ENCODE results near the gene WNT9A. TPM values are rescaled to one million over a fixed set of nuclear protein-coding genes. Genes with fewer than 3 reads are reported as not detected.

Gene WNT9A
- total and polyA plus RNA-seq, 4 donors = 2.6 to 8.6 (median 4.9) TPM

- no peaks in the 10 kb centered on the region for H3K27me3 ChIP-seq (ENCODE audit: control insufficient read depth in 3 of 3, insufficient read depth in 3 of 3, low read length in 2 of 3)
- ATAC-seq (ENCODE audit: insufficient read depth, low FRiP score) (no peak), DNase-seq (peak in 1 of 3 donors; percentile 9)
- H3K27ac ChIP-seq (ENCODE audit: low read depth in 1 of 2, low read length in 1 of 2) = no peak overlapping the region
- no peak for TF ChIP-seq CTCF (IDR thresholded peaks at IDR 0.05; ENCODE audit: control extremely low read depth, extremely low read depth)
- H3K36me3 ChIP-seq (ENCODE audit: control insufficient read depth in 4 of 4, insufficient read depth in 4 of 4, low read length in 4 of 4) = no peaks in the 10 kb centered on the region
- no peak overlapping the region for H3K9ac ChIP-seq (ENCODE audit: insufficient read depth in 1 of 2, low read length in 2 of 2)
- H3K4me3 ChIP-seq = no peak overlapping the region
- peaks cover 0 to 9% (median 0%) of the 10 kb centered on the region in 5 donors for H3K4me1 ChIP-seq (ENCODE audit: control insufficient read depth in 5 of 5, insufficient read depth in 5 of 5, low read length in 5 of 5)
- 88 to 92% methylated on average over 9 of the region's 9 CpGs for WGBS, 2 donors
- H3K9me3 ChIP-seq (ENCODE audit: control insufficient read depth in 4 of 4, insufficient read depth in 3 of 4, low read length in 3 of 4) = no peaks in the 10 kb centered on the region
Measured at GRCh38 chr1:227893300-227893948, 54.3 kb downstream of the WNT9A start.

GRCh38 chr1:227892489-227893299 is 55.0 kb downstream of the WNT9A start:
- ATAC-seq (ENCODE audit: insufficient read depth, low FRiP score) = no peak
- Histone ChIP-seq H3K27ac (ENCODE audit: low read depth in 1 of 2, low read length in 1 of 2) (no peak overlapping the region), H3K27me3 (ENCODE audit: control insufficient read depth in 3 of 3, insufficient read depth in 3 of 3, low read length in 2 of 3) (no peaks in the 10 kb centered on the region), H3K9me3 (ENCODE audit: control insufficient read depth in 4 of 4, insufficient read depth in 3 of 4, low read length in 3 of 4) (no peaks in the 10 kb centered on the region), H3K4me1 (ENCODE audit: control insufficient read depth in 5 of 5, insufficient read depth in 5 of 5, low read length in 5 of 5) (peaks cover 0 to 9% (median 0%) of the 10 kb centered on the region in 5 donors), H3K36me3 (ENCODE audit: control insufficient read depth in 4 of 4, insufficient read depth in 4 of 4, low read length in 4 of 4) (no peaks in the 10 kb centered on the region), H3K9ac (ENCODE audit: insufficient read depth in 1 of 2, low read length in 2 of 2) (no peak overlapping the region), H3K4me3 (no peak overlapping the region)
- DNase-seq = peak in 1 of 3 donors; percentile 37
- WGBS, 2 donors = 68 to 77% methylated on average over 17 of the region's 17 CpGs
- no peak for TF ChIP-seq CTCF (IDR thresholded peaks at IDR 0.05; ENCODE audit: control extremely low read depth, extremely low read depth)

GRCh38 chr1:227891955-227892488 is 55.7 kb downstream of the WNT9A start:
- no peaks in the 10 kb centered on the region for H3K36me3 ChIP-seq (ENCODE audit: control insufficient read depth in 4 of 4, insufficient read depth in 4 of 4, low read length in 4 of 4)
- H3K4me3 ChIP-seq = no peak overlapping the region
- peak in 1 of 3 donors; percentile 10 for DNase-seq
- H3K4me1 ChIP-seq (ENCODE audit: control insufficient read depth in 5 of 5, insufficient read depth in 5 of 5, low read length in 5 of 5) = peaks cover 0 to 9% (median 0%) of the 10 kb centered on the region in 5 donors
- ATAC-seq (ENCODE audit: insufficient read depth, low FRiP score) = no peak
- TF ChIP-seq CTCF (IDR thresholded peaks at IDR 0.05; ENCODE audit: control extremely low read depth, extremely low read depth) = no peak
- no peaks in the 10 kb centered on the region for H3K27me3 ChIP-seq (ENCODE audit: control insufficient read depth in 3 of 3, insufficient read depth in 3 of 3, low read length in 2 of 3)
- 88 to 94% methylated on average over 6 of the region's 6 CpGs for WGBS, 2 donors
- no peaks in the 10 kb centered on the region for H3K9me3 ChIP-seq (ENCODE audit: control insufficient read depth in 4 of 4, insufficient read depth in 3 of 4, low read length in 3 of 4)
- H3K27ac ChIP-seq (ENCODE audit: low read depth in 1 of 2, low read length in 1 of 2) = no peak overlapping the region
- no peak overlapping the region for H3K9ac ChIP-seq (ENCODE audit: insufficient read depth in 1 of 2, low read length in 2 of 2)

All from lung (tissue), 12 donors.